ENCODE measurements around the gene POGLUT2.

Gene POGLUT2

DNA sequence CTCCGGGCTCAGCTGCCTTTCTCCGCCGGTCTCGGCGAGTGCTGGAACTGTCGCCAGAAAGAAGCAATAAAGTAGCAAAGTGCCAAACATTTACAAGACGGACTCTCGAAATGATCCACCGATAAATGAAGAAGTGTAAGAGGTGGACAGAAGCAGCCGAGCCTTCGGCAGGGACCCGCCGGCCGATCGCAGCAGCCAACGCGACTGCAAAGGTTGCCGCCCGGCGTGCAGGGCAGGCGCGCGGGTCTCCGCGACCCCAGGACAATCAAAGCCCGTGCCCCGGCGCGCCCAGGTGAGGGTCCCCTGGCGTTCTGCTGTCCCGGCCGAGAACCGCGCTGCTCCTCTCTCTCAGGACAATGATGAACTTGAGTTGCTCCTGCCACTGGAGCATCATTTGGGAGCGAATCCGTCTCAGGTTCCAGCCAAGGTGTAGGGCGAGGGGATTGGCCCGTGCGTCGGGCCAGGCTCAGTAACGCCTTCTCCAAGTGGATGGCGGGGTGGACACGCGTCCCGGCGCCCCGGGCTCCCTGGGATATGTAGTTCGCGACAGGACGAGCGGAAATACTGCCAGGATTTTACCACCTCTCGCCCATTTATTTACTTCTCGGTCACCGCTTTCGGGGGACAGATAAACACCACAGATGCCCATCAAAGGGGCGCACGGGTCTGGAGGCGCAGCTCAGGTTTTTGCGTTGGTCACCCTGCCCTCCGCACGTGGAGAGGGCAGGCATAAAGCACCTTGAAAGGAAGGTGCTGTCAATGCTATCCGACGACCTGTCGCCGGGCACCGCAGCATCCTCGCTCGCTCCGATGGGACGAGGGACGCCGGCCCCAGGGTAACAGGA, at the start of gene POGLUT2, which contains the start of gene BIVM:
Gene POGLUT2, minus strand, starts transcription at position 396 of the 845 bp plus-strand sequence. Its CDS starts 306 bp downstream, at position 90.
Gene BIVM, plus strand, starts transcription at position 539 of the 845 bp plus-strand sequence. CDS start 8,149 bp downstream, outside the sequence.
- peak; percentile 53 for DNase-seq (ENCODE audit: low read depth)

DNA sequence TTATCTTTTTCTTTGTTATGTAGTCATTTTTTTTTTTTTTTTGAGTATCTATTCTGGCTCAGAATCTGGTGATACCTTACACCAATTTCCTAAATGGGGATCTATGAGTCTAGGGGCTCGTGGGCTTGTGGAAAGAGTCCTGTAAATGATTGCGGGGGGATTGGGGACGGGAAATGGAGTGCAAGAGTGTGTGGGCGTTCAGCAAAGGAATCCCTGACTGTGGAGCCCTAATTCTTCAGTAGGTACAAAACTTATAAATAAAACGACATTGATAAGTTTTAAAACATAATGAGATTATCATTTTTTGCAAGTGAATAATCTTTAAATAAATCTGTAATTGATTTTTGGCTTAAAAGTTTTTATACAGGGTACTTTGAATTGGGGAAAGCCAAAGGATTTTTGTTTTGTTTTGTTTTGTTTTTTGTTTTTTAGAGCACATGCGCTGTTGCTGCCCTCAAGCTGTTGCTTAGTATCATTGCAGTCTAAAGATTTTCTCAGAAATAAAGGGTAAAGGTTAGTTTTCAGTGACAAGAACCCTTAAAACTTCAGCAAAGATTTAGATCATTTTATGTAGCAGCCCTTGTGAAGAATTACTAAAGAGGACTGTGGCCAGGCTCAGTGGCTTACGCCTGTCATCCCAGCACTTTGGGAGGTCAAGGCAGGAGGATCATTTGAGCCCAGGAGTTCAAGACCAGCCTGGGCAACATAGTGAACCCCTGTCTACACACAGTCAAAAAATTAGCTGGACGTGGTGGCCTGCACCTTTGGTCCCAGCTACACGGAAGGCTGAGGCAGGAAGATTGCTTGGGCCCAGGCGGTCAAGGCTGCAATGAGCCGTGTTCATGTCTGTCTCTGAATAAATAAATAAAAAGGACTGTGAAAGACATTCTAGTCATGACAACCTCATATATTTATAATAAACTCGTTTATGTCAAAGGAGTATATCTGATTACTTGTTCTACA, 48.8 kb upstream of the POGLUT2 start:
- DNase-seq (ENCODE audit: low read depth), result no peak

DNA sequence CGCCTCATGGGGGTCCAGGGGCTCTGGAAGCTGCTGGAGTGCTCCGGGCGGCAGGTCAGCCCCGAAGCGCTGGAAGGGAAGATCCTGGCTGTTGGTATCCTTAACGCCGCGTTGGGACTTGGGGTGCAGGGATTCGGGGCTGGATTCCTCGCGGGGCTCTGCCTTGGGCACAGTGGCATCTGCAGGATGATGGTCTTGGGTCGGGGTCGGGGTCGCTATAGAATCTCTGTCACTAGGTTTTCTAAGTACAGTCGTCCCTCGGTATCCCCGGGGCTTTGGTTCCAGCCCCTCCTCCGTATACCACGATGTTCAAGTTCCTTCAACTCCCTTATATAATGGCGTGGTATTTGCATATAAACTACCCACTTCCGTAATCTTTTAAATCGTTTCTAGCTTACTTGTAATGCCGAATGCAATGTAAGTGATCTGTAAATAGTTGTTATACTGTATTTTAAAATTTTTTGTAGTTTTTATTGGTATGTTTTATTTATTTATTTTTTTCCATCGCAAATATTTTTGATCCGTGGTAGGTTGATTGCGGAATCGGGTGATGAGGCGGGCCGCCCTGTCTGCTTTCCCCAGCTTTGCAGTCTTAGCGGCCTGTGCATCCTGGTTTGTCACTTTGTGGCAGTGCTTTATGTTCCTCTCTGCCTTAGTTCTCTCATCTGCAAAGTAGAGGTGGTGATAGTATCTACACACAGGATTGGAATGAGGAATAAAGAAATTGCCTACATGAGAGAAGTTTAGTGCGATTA, 47.7 kb upstream of the POGLUT2 start:
- peak; percentile 21 for DNase-seq (ENCODE audit: low read depth)

DNA sequence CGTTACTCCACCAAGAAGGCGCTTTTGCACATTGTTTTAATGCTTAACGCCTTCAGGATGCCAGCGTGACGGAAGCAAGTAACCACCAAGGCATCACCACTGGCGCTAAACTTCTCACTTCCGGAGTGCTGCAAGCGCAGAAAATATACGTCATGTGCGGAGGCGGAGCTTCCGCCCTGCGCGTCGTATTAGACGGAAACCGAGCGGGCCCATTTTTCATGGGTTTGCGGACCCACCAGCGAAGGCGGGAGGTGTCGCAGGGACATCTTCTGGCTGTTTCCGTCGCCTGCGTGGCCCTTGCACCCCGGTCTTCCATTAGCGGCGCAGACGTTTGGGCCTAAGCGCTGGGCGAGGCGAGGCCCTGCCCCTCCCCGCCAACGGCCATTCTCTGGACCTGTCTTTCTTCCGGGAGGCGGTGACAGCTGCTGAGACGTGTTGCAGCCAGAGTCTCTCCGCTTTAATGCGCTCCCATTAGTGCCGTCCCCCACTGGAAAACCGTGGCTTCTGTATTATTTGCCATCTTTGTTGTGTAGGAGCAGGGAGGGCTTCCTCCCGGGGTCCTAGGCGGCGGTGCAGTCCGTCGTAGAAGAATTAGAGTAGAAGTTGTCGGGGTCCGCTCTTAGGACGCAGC, 47.0 kb upstream of the POGLUT2 start, which contains the start of gene ERCC5:
Gene ERCC5, plus strand, starts transcription at position 403 of the 631 bp plus-strand sequence. CDS start 235 bp downstream, outside the sequence.
- DNase-seq (ENCODE audit: low read depth), result peak; percentile 93

DNA sequence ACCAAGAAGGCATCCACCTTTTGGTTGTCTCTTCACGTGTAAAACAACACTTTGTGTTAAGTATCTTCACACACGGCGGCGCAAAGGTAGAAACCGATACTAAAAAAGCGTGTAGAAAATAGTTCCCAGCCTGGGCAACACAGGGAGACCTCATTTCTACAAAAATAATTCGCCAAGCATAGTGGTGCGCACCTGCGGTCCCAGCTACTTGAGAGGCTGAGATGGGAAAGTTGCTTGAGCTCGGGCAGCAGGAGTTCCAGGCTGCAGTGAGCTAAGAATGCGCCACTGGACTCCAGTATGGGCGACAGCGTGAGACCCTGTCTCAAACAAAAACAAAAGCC, 46.5 kb upstream of the POGLUT2 start:
- no peak for DNase-seq (ENCODE audit: low read depth)

DNA sequence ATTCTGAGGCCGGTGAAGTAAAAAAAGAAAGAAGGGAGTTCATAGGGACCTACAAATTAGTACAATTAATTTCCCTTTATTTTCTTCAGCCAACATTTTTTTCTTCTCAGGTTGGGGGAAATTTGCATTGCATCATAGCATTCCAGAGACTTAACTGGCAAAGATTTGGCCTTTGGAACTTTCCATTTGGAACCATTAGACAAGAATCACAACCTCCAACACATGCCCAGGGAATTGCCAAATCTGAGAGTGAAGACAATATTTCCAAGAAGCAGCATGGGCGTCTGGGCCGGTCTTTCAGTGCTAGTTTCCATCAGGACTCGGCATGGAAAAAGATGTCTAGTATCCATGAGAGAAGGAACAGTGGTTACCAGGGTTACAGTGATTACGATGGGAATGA, 40.7 kb upstream of the POGLUT2 start:
- no peak for DNase-seq (ENCODE audit: low read depth)

DNA sequence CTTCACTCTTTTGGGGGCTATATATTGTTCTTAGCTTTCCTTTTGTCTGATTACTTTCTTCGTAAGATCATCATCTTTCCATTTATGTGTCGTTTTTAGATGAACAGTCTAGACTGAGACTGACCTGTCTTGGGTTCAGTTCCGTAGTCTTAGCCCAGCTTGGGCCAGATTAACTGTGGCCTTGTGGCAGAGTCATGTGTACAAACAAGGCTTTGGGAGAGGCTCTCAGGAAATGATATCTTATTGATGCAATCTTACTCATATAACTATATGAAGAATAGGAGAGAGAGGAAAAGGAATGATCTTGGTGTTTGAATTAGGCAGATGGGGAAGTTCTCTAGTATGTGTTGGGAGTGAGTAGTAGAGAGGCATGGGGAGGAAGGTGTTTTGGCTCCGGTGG, 40.2 kb upstream of the POGLUT2 start:
- DNase-seq (ENCODE audit: low read depth), result no peak

DNA sequence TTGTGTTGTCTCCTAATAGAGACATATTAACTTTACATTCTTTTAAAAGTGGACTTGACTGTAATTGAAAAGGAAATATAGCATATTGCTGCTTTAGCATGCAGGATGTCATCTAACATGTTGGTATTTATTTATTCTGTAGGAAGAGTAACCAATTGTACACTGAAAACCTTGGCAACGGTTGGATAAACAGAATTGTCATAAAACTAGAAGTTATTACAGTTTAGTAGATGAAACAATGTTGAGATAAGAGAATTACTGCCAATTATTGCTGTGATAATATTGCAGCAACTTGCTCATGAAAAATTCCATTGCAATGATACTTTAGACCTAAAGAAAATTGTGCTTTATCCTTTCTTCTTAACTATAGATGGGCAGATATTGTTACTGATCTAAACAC, 39.5 kb upstream of the POGLUT2 start:
- no peak for DNase-seq (ENCODE audit: low read depth)

DNA sequence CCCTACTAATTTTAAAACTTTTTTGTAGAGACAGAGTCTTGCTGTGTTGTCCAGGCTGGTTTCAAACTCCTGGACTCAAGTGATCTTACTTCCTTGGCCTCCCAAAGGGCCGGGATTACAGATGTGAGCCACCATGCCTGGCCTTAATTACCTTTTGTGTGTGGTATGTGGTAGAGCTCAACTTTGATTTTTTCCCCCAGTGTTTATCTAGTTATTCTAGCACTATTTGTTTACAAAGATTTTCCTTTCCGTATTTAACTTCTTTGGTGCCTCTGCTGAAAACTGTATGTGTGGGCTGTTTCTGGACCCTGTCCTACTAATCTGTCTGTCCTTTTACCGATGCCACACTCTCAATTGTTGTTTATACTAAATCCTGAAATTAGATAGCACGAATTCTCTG, 37.7 kb upstream of the POGLUT2 start:
- DNase-seq (ENCODE audit: low read depth), result no peak

DNA sequence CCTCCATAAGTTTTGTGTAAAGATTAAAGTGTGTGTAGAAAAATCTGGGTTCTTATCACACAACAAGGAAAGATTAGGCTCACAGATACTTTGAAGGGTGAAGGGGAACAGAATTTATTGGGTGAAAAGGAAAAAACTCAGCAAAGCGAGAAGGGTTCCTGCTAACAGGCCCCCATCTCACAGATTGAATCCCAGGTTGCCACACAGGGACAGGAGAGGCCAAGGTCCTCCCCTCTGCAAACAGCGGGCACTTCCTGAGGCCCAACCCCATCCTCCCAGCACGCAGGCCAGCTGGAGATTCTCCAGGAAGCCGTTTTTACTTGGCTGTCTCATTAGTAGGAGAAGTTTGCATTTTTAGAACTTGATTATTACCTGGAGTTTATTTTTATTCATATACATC, 31.9 kb upstream of the POGLUT2 start:
- no peak for DNase-seq (ENCODE audit: low read depth)

DNA sequence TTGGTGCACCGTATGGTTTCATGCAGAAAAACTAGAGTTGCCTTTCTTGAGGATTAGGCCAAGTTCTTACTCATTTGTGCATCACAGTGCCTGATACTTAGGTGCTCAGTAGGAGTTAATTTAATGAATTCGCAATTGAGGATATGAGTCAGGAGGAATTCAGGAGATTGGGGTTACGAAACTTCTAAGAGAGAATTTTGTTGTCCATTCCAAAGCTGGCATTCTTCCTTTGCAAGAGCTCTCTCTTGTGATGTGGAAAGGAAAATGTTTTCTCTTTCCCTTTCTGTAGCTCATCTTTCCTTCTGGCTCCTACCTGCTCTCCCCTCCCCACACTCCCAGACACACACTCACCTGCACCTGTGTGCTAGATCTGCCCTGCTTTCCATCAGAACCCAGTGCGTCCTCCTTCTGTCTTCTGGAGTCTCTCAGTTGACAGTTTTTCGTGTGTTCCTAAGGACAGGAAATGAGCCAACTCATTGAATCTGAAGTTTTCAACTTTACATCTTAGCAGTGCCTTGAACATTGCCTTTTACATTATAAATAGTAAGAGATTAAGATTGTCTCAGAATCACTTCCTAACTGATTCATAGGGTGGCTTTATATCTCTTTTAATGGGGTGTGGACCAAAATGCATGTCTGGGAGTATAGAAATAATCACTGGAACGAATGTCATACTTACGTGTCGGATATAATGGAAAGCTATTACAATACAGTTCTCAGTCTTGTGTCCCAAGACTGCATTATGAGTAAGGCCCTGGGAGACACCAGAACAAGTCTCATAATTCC, 27.3 kb upstream of the POGLUT2 start:
- DNase-seq (ENCODE audit: low read depth), result no peak

DNA sequence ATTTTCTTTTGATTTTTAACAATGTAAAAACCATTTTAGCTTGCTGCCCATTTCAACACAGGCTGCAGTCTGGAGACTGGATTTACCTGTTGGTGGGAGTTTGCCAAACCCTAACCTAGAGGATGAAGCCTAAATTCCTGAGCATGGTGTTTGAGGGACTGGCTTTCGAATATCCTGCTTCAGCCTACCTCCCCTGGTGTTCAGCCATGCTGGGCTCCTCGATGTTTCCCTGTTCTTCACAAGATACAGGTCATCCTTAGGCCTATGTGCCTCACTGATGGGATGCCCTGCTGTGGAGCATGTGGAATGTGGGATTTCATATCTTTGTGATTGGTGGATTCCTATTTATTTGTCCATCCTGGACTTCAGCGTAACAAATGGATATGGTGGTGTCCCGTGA, 26.6 kb upstream of the POGLUT2 start:
- DNase-seq (ENCODE audit: low read depth), result no peak

DNA sequence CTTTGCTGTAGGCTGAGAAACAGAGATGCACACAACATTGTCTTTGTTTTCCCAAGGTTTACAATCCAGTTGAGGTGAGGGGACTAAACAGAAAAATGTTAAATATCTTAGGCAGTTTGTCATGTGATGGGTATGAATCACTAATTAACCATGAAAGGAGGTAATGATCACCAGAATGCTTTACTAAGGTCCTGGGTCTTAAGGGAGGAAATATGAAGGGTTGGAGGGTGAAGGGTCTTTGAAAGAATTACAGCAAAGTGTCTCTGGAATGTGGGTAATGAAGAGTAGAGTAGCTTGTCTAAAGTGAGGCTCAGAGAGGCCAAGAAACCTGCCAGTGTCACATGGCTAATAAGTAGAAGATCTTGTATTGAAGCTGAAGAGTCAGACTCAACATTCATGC, 19.1 kb upstream of the POGLUT2 start:
- no peak for DNase-seq (ENCODE audit: low read depth)

DNA sequence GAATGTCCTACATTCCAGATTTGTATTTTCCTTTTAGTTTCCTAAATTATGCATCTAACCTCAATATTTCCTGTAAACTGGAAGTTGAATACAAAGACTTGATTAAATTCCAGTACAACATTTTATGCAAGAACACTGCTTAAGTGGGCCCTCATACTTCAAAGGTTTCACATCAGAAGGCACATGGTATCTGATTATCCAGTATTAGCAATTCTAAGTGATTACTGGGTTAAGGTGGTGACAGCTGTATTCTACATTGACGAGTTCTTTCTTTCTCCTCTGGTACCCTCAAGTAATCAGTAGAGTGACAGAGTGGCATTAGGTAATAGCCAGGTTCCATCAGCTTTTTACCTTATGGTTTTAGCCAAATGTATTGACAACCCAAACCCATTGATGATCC, 18.5 kb upstream of the POGLUT2 start:
- no peak for DNase-seq (ENCODE audit: low read depth)

DNA sequence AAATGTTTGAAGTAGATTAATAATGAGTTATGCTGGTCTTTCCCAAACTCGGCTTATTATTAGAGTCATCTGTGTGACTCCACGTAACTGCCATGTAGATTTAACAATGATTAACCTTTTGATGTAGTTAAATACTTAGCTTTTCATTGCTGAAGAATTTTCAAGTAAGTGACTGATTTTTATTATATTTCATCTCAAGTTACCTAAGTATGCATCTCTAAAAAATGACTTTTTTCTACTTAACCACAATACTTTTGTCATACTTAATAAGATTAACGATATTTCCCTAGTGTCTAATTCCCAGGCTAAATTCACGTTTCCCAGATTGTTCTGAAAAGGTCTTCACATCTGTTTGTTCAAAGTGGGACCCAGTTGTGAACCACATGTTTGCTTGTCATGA, 17.9 kb upstream of the POGLUT2 start:
- no peak for DNase-seq (ENCODE audit: low read depth)

DNA sequence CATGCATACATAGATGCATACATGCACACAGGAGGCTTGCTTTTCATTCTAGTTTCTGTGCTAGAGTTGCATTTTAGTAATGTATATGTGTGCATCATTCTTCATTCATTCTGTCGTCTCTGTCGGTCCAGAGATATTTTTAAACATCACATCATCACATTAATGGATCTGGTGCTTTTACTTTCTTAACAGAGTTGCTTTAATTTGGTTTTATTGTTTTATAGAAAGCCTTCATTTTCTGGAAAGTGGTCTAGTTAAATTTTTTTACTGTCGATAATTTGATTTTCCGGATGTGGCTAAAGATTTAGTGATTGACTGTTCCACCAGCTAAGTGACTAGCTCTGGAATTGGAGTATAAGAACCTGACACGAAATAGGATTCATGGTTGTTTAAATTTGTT, 17.0 kb upstream of the POGLUT2 start:
- DNase-seq (ENCODE audit: low read depth), result no peak

DNA sequence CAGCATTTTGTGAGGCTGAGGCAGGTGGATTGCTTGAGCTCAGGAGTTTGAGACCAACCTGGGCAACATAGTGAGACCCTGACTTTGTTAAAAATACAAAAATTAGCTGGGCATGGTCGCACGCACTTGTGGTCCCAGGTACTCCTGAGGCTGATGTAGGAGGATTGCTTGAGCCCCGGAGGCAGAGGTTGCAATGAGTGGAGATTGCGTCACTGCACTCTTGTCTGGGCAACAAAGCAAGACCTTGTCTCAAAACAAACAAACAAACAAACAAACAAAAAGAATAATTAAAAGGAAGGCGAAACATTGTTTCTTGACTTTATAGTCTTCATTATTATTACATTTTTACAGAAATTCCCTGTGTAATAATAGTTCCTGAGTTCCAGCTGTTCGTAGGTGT, 16.0 kb upstream of the POGLUT2 start:
- no peak for DNase-seq (ENCODE audit: low read depth)

DNA sequence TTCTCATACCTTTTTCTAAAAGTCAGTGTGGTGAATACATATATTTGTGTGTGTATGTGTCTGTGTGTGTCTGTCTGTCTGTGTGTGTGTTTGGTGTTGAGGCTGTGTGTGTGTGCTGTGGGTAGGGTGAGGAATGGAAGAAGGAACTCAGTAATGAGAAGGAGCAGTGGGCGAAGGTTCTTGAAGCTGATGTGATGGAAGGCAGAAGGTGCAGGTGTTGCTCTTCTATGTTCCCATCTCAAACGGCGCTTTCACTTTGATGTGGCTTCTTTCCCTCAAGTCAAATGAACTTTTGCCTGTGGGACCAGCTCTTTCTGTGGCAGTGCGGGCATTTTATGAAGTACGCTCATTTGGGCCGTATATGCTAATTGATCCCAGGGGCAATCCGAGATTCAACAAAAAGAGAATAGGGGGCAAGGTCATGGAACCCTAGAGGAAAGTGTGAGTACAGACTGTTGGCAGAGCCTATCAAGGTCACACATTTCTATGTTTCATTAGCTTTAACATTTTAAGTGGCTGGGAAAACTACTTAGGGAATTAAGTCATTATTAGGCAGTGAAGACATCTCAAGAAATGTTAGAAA, 15.3 kb upstream of the POGLUT2 start:
- DNase-seq (ENCODE audit: low read depth), result no peak

DNA sequence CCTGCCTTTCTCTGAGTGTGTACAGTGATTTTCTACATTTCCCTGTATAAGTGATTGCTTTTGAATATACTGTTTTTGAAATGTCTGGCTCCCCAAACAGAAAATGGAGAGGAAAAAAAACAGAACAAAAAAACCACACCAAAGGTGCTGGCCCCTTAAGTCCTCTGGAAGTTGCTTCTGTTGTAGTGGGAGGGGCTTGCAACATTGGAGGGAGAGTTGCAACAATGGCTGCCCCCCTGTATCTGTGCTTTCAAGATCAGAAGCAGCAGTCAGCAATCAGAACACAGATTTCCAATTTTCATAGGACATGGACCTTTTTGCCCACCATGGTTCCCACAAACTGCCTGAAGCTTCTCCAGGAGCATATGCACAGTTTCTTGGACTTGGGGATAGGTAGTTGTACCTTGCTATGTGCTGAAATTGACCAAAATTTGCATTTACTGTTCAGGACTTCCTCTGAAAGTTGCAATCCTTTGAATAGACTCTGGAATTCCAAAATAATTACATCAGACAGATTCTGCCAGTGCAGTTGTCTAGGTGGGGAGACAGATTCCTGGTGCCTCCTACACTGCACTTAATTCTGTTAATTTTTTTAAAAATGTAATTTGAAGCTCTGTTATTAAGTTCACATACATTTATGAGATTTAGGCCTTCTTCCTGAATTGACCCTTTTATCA, 14.0 kb upstream of the POGLUT2 start:
- no peak for DNase-seq (ENCODE audit: low read depth)

DNA sequence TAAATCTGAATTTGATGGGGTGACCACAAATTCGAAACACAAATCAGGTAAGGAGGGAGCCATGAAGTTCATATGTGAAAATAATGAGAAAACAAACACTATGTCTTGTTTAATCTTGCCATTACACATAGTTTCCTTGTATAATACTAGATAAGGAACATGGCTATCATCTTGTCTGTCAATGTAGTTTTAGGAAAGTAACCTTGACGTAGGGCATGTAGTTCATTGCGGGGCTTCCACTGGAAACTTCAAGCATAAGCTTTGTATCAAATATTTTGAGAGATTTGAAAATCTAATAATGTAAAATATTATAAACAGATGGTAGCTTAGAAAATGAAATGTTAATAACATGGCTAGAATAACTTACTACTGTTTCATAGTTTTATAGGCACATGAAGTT, 8.9 kb upstream of the POGLUT2 start:
- DNase-seq (ENCODE audit: low read depth), result no peak
